H1 (cell line): ENCODE data around the gene GAS6. TPM values are rescaled to one million over a fixed set of nuclear protein-coding genes. Genes with fewer than 3 reads are reported as not detected.

ENCODE experiments used
- CTCF ChIA-PET: fragments of 300-600 bp; sonication (Branson Sonifier 250); formaldehyde crosslinking; loops from one replicate; lab custom pipeline; 2021; ENCODE audit not compliant: partially characterized antibody; lab: Charles Lee
- POLR2A ChIA-PET: fragments of 300-600 bp; sonication (Branson Sonifier 250); formaldehyde crosslinking; loops from one replicate; lab custom pipeline; 2021; ENCODE audit warnings: inconsistent platforms; ENCODE audit not compliant: partially characterized antibody; lab: Charles Lee
- DNase-seq, 2 experiments: peaks; one replicate each; pipeline versions ENCODE4 v3.0.0 to v3.0.0-alpha.2; 2010 to 2022; ENCODE audit warnings: low spot score in 2 of 2, low read depth in 1 of 2, mixed read lengths in 1 of 2
- FAIRE-seq: peaks from 2 replicates; lab custom pipeline; 2011; peaks lifted over from hg19 to GRCh38; lab: Jason Lieb, UNC
- H2AFZ ChIP-seq: 2 replicates; pipeline ENCODE4 v1.8.1; 2012; ENCODE audit warnings: low read length, inconsistent platforms
- H2AK5ac ChIP-seq: 2 replicates; pipeline ENCODE4 v1.6.1; 2013; ENCODE audit warnings: low read depth, low read length
- H2BK120ac ChIP-seq: replicated peaks from 2 replicates; pipeline ENCODE3; 2013; ENCODE audit warnings: low read depth, low read length, inconsistent platforms
- H2BK12ac ChIP-seq: 2 replicates; pipeline ENCODE4 v1.6.1; 2013; ENCODE audit warnings: low read depth, low read length
- H2BK15ac ChIP-seq: 2 replicates; pipeline ENCODE4 v1.6.1; 2013; ENCODE audit warnings: low read length
- H2BK20ac ChIP-seq: 2 replicates; pipeline ENCODE4 v1.6.1; 2013; ENCODE audit warnings: low read length
- H2BK5ac ChIP-seq: 2 replicates; pipeline ENCODE4 v1.6.1; 2013; ENCODE audit warnings: low read depth, low read length
- H3K14ac ChIP-seq: 2 replicates; pipeline ENCODE4 v1.6.1; 2013; ENCODE audit warnings: inconsistent platforms; ENCODE audit not compliant: insufficient read length
- H3K18ac ChIP-seq: 2 replicates; pipeline ENCODE4 v1.6.1; 2013; ENCODE audit warnings: low read length; ENCODE audit errors: extremely low read depth
- H3K23ac ChIP-seq: 2 replicates; pipeline ENCODE4 v1.6.1; 2013; ENCODE audit warnings: inconsistent platforms; ENCODE audit not compliant: insufficient read length
- H3K23me2 ChIP-seq: 2 replicates; pipeline ENCODE4 v1.6.1; 2013; ENCODE audit warnings: low read depth, low read length
- H3K27ac ChIP-seq: 2 replicates; pipeline ENCODE4 v1.6.1; 2011; ENCODE audit warnings: low read depth, low read length, inconsistent platforms
- H3K27me3 ChIP-seq, 4 experiments: replicated peaks in 1 of 4; 1 replicate in 1 of 4; 2 replicates in 3 of 4; pipeline versions ENCODE4 v1.6.1 to v1.8.1; 2011 to 2013; ENCODE audit warnings: low read length in 3 of 4, mild to moderate bottlenecking in 3 of 4, inconsistent platforms in 2 of 4, mixed read lengths in 2 of 4, moderate library complexity in 1 of 4; ENCODE audit not compliant: control insufficient read depth in 3 of 4, insufficient read depth in 3 of 4; ENCODE audit errors: extremely low read depth in 1 of 4
- H3K36me3 ChIP-seq, 4 experiments: 2 replicates each; pipeline versions ENCODE4 v1.6.1 to v1.8.1; 2011 to 2013; ENCODE audit warnings: mild to moderate bottlenecking in 4 of 4, low read length in 3 of 4, moderate library complexity in 2 of 4, control low read depth in 1 of 4, inconsistent platforms in 1 of 4; ENCODE audit not compliant: insufficient read depth in 4 of 4, control insufficient read depth in 2 of 4
- H3K4ac ChIP-seq: replicated peaks from 2 replicates; pipeline ENCODE3; 2013; ENCODE audit warnings: low read length, low read depth, mixed read lengths, inconsistent platforms; ENCODE audit not compliant: insufficient read length
- H3K4me1 ChIP-seq, 4 experiments: replicated peaks in 1 of 4; 1 replicate in 1 of 4; 2 replicates in 3 of 4; pipeline versions ENCODE4 v1.6.1 to v1.8.1; 2011 to 2013; ENCODE audit warnings: low read length in 3 of 4, inconsistent platforms in 2 of 4, mixed read lengths in 1 of 4; ENCODE audit not compliant: insufficient read depth in 4 of 4, control insufficient read depth in 3 of 4
- H3K4me2 ChIP-seq, 2 experiments: 2 replicates each; pipeline versions ENCODE4 v1.6.1 to v1.8.1; 2011 to 2013; ENCODE audit warnings: low read depth in 2 of 2, low read length in 2 of 2, control low read depth in 1 of 2, inconsistent platforms in 1 of 2, mild to moderate bottlenecking in 1 of 2; ENCODE audit not compliant: insufficient read depth in 1 of 2
- H3K4me3 ChIP-seq, 4 experiments: fragments of 200-600, 300-600 bp in 1 of 4; sonication (generic), shearing (Covaris generic), sonication (Bioruptor Twin) in 1 of 4; 2 replicates each; pipeline versions ENCODE4 v1.5.1 to v1.8.1; 2011 to 2016; ENCODE audit warnings: low read length in 4 of 4, low read depth in 3 of 4, control low read depth in 2 of 4, inconsistent platforms in 2 of 4, mild to moderate bottlenecking in 2 of 4, mixed read lengths in 1 of 4, moderate library complexity in 1 of 4; ENCODE audit not compliant: insufficient read depth in 2 of 4; ENCODE audit errors: extremely low read depth in 1 of 4
- H3K56ac ChIP-seq: replicated peaks from 2 replicates; pipeline ENCODE3; 2013; ENCODE audit warnings: low read depth, mild to moderate bottlenecking, mixed read lengths, low read length, inconsistent platforms; ENCODE audit not compliant: insufficient read length
- H3K79me1 ChIP-seq: 2 replicates; pipeline ENCODE4 v1.6.1; 2013; ENCODE audit warnings: low read depth, low read length, control low read depth
- H3K79me2 ChIP-seq, 2 experiments: 2 replicates each; pipeline versions ENCODE4 v1.6.1 to v1.8.1; 2012 to 2013; ENCODE audit warnings: low read length in 2 of 2, mild to moderate bottlenecking in 2 of 2, inconsistent platforms in 1 of 2; ENCODE audit not compliant: insufficient read depth in 2 of 2, control insufficient read depth in 1 of 2
- H3K9ac ChIP-seq, 4 experiments: replicated peaks in 1 of 4; 1 replicate in 1 of 4; 2 replicates in 3 of 4; pipeline versions ENCODE4 v1.6.1 to v1.8.1; 2011 to 2013; ENCODE audit warnings: low read depth in 3 of 4, low read length in 3 of 4, control low read depth in 2 of 4, mild to moderate bottlenecking in 2 of 4, moderate library complexity in 2 of 4, inconsistent platforms in 1 of 4; ENCODE audit errors: extremely low read depth in 1 of 4
- H3K9me3 ChIP-seq, 2 experiments: 2 replicates each; pipeline versions ENCODE4 v1.6.1 to v1.8.1; 2012 to 2013; ENCODE audit warnings: mild to moderate bottlenecking in 2 of 2, moderate library complexity in 2 of 2, control low read depth in 1 of 2, inconsistent platforms in 1 of 2, low read depth in 1 of 2, low read length in 1 of 2, mixed read lengths in 1 of 2; ENCODE audit not compliant: insufficient read depth in 2 of 2
- H4K20me1 ChIP-seq, 2 experiments: replicated peaks in 1 of 2; 2 replicates each; pipeline versions ENCODE3 to v1.8.1; 2011 to 2013; ENCODE audit warnings: inconsistent platforms in 2 of 2, low read length in 2 of 2, mild to moderate bottlenecking in 1 of 2; ENCODE audit not compliant: insufficient read depth in 2 of 2, control insufficient read depth in 1 of 2
- H4K5ac ChIP-seq: 2 replicates; pipeline ENCODE4 v1.6.1; 2013; ENCODE audit warnings: low read length, low read depth, mixed read lengths, inconsistent platforms; ENCODE audit not compliant: insufficient read length
- H4K8ac ChIP-seq: 2 replicates; pipeline ENCODE4 v1.8.0; 2013; ENCODE audit warnings: mild to moderate bottlenecking, moderate library complexity, low read length, inconsistent platforms; ENCODE audit not compliant: insufficient read depth; ENCODE audit errors: extremely low read depth
- H4K91ac ChIP-seq: replicated peaks from 2 replicates; pipeline ENCODE3; 2013; ENCODE audit warnings: low read length, mixed read lengths, inconsistent platforms; ENCODE audit not compliant: insufficient read length
- HDAC6 ChIP-seq: IDR thresholded peaks from one replicate; pipeline ENCODE4 v1.7.1; 2012; ENCODE audit warnings: low read depth, mild to moderate bottlenecking, inconsistent platforms, low read length, moderate library complexity
- PHF8 ChIP-seq: fragments of 200-600 bp; sonication (generic); conservative IDR thresholded peaks from 2 replicates; pipeline ENCODE4 v1.7.1; 2012; ENCODE audit warnings: low read depth, mild to moderate bottlenecking, inconsistent platforms, low read length, moderate library complexity
- WGBS, 2 experiments: shearing (Covaris generic) in 1 of 2; methylation state at CpG; one replicate each; pipeline versions ENCODE4 v1.1.6 to v1.1.7; 2013 to 2015; ENCODE audit warnings: low lambda C conversion rate in 2 of 2, mixed read lengths in 2 of 2, inconsistent platforms in 1 of 2, low coverage in 1 of 2, missing lambda C conversion rate in 1 of 2; ENCODE audit not compliant: insufficient replicate concordance in 2 of 2, insufficient coverage in 1 of 2, insufficient read length in 1 of 2; ENCODE audit errors: extremely low coverage in 1 of 2, missing lambda C conversion rate in 1 of 2; 5-methylcytosine and 5-hydroxymethylcytosine counted together
- polyA plus RNA-seq, 7 experiments: library from polyadenylated mRNA; depleted of rRNA in 3 of 7; stranded (reverse) in 5 of 7; unstranded in 2 of 7; fragments of >200 nt in 5 of 7; fragments of 200-250 nt in 2 of 7; gene quantifications; 1 replicate in 5 of 7; 2 replicates in 1 of 7; 4 replicates in 1 of 7; pipeline versions ENCODE4 v1.2.1 to v1.2.3, GENCODE V29; 2011 to 2013; ENCODE audit warnings: missing spikeins in 2 of 7, mixed read lengths in 2 of 7
- total RNA-seq: library from RNA; stranded (reverse); fragmentation: NEBNext Ultra II Directional; extraction: Animal tissue kit (Norgen Biotek cat#: 25700); gene quantifications from 2 replicates; pipeline ENCODE4 v1.2.1, GENCODE V29; 2021
- TF ChIP-seq, protein P1 (sequence below): IDR thresholded peaks from 2 replicates; pipeline ENCODE4 v1.6.1; 2012; ENCODE audit warnings: inconsistent platforms

The GAS6 gene
- total and polyA plus RNA-seq, 2 of the 8 experiments (the other 6 are each of a cell fraction or from before 2014, with no cell fraction given): 18.6 to 31.0 TPM

DNA sequence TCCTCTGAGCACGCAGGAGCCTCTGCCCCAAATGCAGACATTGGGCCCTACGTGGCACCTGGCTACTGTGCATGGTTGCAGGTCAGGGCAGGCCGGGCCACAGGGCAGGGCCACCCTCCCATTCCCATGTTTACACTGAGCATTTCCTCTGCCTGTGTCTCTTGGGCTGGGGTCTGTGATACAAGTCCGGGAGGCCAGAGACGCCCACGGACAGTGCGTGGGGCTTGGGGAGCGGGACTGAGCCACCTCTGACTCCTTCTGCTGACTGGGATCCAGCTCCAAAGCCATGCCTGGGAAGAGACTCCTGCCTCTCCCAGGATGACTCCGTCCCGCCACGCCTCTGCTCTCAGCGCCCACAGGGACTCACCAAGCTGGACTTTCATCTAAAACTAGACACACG lies 18.8 kb downstream of the GAS6 start:
- Histone ChIP-seq H2BK5ac (0 out of 2 replicates have a peak overlapping the region, but pooled peaks have one; percentile 5), H4K5ac (no peak overlapping the region), H3K23me2 (no peaks in the 10 kb centered on the region), H4K91ac (no peak overlapping the region), H3K4me3 (no peak overlapping the region), H3K4me1 (peaks cover 0 to 6% (median 2%) of the 10 kb centered on the region in 4 experiments; a peak in 4 of 7 replicates), H2BK15ac (no peak overlapping the region), H3K14ac (no peak overlapping the region), H2AFZ (no peak overlapping the region), H4K20me1 (no peaks in the 10 kb centered on the region), H2AK5ac (no peak overlapping the region), H3K36me3 (no peaks in the 10 kb centered on the region), H3K4ac (no peak overlapping the region), H2BK120ac (no peak overlapping the region), H3K27me3 (no peaks in the 10 kb centered on the region), H3K79me1 (no peaks in the 10 kb centered on the region; the same call in 1 of the 2 replicates), H3K18ac (no peak overlapping the region), H3K79me2 (no peaks in the 10 kb centered on the region), H4K8ac (no peak overlapping the region), H2BK12ac (no peak overlapping the region), H3K9me3 (no peaks in the 10 kb centered on the region), H3K23ac (no peak overlapping the region), H3K4me2 (no peak overlapping the region), H2BK20ac (no peak overlapping the region), H3K27ac (no peak overlapping the region), H3K9ac (no peak overlapping the region; a peak in 2 of 7 replicates), H3K56ac (no peak overlapping the region)
- DNase-seq: no peak
- FAIRE-seq: no peak
- WGBS, 2 experiments: 92% methylated on average over 13 of the region's 13 CpGs; no CpG with 5 or more reads in 1 of the 2 experiments
- CTCF ChIA-PET: interaction anchor here (0.6 to 1.7 kb wide), 4 partner anchors 10 to 71 kb away, joined by 3 to 5 read pairs (median 4); no protein-coding TSS in a partner anchor
- TF ChIP-seq, protein P1, sequence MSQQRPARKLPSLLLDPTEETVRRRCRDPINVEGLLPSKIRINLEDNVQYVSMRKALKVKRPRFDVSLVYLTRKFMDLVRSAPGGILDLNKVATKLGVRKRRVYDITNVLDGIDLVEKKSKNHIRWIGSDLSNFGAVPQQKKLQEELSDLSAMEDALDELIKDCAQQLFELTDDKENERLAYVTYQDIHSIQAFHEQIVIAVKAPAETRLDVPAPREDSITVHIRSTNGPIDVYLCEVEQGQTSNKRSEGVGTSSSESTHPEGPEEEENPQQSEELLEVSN: no peak
- TF ChIP-seq HDAC6 (no peak), PHF8 (no peak)
- POLR2A ChIA-PET: no interaction called here
